ENCODE measurements around the gene PDGFB.

PDGFB gene

GRCh38 chr22:39179401-39179827 is 65.4 kb downstream of the PDGFB start:
- H3K27ac Mint-ChIP-seq = no peak overlapping the region
- DNase-seq = no peak
- no peaks in the 10 kb centered on the region for H3K36me3 Mint-ChIP-seq (ENCODE audit: low read depth)
- peaks cover 2% of the 10 kb centered on the region for H3K9me3 Mint-ChIP-seq
- H3K4me1 Mint-ChIP-seq (ENCODE audit: low read depth) = peaks cover 24% of the 10 kb centered on the region
- no peaks in the 10 kb centered on the region for H3K27me3 Mint-ChIP-seq
- no peak overlapping the region for H3K4me3 Mint-ChIP-seq

GRCh38 chr22:39178206-39179111 is 66.3 kb downstream of the PDGFB start:
- H3K4me1 Mint-ChIP-seq (ENCODE audit: low read depth) = peaks cover 33% of the 10 kb centered on the region
- no peak overlapping the region for H3K4me3 Mint-ChIP-seq
- H3K9me3 Mint-ChIP-seq = peaks cover 2% of the 10 kb centered on the region
- DNase-seq = no peak
- no peaks in the 10 kb centered on the region for H3K36me3 Mint-ChIP-seq (ENCODE audit: low read depth)
- H3K27ac Mint-ChIP-seq = no peak overlapping the region
- H3K27me3 Mint-ChIP-seq = no peaks in the 10 kb centered on the region

GRCh38 chr22:39177791-39178190 is 67.0 kb downstream of the PDGFB start:
- no peaks in the 10 kb centered on the region for H3K36me3 Mint-ChIP-seq (ENCODE audit: low read depth)
- no peak overlapping the region for H3K27ac Mint-ChIP-seq
- H3K4me3 Mint-ChIP-seq = no peak overlapping the region
- H3K4me1 Mint-ChIP-seq (ENCODE audit: low read depth) = peaks cover 40% of the 10 kb centered on the region
- H3K9me3 Mint-ChIP-seq = peaks cover 2% of the 10 kb centered on the region
- no peak for DNase-seq
- no peaks in the 10 kb centered on the region for H3K27me3 Mint-ChIP-seq

- no peaks in the 10 kb centered on the region for H3K27me3 Mint-ChIP-seq
- DNase-seq = no peak
Observed at GRCh38 chr22:39177456-39177775, 67.4 kb downstream of the PDGFB start.

DNA sequence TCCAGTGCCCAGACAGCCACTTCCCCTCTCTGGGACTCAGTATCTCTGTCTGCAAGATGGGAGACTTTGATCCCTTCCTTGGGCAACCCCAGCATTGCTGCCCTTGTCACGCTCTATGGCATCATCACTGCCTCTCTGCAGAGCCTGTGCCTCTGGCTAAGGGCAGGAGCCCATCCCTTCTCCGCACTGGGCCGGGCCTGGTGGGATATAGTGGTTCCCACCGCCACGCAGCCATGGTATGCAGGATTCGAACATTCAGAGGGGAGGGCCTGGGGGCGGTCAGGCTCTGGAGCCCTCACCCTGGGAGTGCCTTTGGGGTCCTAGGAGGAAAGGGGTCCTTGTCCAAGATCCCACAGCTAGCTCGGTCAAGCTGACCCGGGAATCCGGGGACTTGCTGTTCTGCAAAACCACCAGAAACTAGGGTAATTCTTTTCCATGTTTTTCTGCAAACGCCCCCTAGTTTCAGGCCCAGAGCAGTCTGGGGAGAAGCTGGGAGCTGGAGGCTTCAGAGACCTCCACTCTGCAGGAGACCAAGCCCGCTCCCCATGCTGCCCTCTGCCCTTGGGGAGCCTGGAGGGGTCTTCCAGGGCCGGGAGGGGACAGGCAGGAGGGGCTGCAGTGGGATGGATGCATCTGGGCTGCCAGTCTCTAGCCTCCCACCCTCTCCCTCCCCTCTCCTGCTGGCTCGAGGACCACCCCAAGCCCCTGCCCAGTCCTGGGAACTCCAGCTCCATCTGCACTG is 67.9 kb downstream of the PDGFB start:
- Mint-ChIP-seq H3K9me3 (peaks cover 2% of the 10 kb centered on the region), H3K27ac (no peak overlapping the region), H3K4me1 (ENCODE audit: low read depth) (peaks cover 45% of the 10 kb centered on the region), H3K4me3 (no peak overlapping the region), H3K36me3 (ENCODE audit: low read depth) (no peaks in the 10 kb centered on the region), H3K27me3 (no peaks in the 10 kb centered on the region)
- DNase-seq = no peak

More at GRCh38 chr22:39177456-39177775, 67.4 kb downstream of the PDGFB start:
- peaks cover 41% of the 10 kb centered on the region for H3K4me1 Mint-ChIP-seq (ENCODE audit: low read depth)
- H3K36me3 Mint-ChIP-seq (ENCODE audit: low read depth) = no peaks in the 10 kb centered on the region
- peaks cover 2% of the 10 kb centered on the region for H3K9me3 Mint-ChIP-seq
- no peak overlapping the region for H3K4me3 Mint-ChIP-seq
- H3K27ac Mint-ChIP-seq = no peak overlapping the region

- Mint-ChIP-seq H3K36me3 (ENCODE audit: low read depth) (no peaks in the 10 kb centered on the region), H3K9me3 (peaks cover under 1% of the 10 kb centered on the region), H3K4me3 (no peak overlapping the region), H3K27ac (no peak overlapping the region), H3K27me3 (no peaks in the 10 kb centered on the region), H3K4me1 (ENCODE audit: low read depth) (peaks cover 51% of the 10 kb centered on the region)
- no peak for DNase-seq
Observed at GRCh38 chr22:39176143-39176713, 68.6 kb downstream of the PDGFB start.

DNA sequence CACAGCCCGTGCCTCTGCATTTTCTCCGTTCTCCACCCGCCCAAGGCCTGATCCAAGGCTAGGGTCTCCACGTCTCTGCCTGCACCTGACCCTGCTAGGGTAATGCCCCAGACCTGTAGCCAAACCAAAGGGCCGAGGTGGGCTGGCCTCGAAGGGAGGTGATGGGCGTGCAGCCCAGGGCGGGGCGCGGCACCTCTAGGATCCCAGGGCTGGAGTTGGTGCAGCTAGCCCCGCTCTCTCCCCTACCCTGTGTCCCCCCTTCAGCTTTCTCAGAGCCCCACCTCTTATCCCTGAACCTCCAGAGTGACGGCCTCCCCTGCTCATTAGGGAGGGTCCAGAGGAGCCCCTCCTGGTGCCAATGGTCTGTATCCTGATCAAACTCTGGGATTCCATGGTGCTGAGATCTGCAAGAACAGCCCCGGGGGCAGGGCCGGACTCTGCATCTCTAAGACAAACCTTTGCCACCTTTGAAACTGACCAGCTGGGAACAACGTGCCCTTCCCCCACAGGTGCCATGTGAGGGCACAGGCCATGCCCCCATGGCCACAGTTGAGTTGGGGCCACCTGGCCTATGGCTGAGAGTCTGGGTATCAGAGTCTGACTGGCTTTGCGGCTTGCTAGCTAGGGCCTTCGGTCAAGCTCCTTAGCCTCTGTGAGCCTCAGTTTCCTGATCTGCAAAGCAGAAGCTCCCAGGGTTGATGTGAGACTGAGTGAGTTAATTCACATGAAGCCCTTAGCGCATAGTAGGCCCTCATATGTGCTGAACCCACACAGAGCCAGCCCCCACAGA is 69.2 kb downstream of the PDGFB start:
- H3K4me3 Mint-ChIP-seq = no peak overlapping the region
- DNase-seq = no peak
- no peaks in the 10 kb centered on the region for H3K36me3 Mint-ChIP-seq (ENCODE audit: low read depth)
- no peak overlapping the region for H3K27ac Mint-ChIP-seq
- peaks cover 58% of the 10 kb centered on the region for H3K4me1 Mint-ChIP-seq (ENCODE audit: low read depth)
- no peaks in the 10 kb centered on the region for H3K9me3 Mint-ChIP-seq
- H3K27me3 Mint-ChIP-seq = no peaks in the 10 kb centered on the region

DNA sequence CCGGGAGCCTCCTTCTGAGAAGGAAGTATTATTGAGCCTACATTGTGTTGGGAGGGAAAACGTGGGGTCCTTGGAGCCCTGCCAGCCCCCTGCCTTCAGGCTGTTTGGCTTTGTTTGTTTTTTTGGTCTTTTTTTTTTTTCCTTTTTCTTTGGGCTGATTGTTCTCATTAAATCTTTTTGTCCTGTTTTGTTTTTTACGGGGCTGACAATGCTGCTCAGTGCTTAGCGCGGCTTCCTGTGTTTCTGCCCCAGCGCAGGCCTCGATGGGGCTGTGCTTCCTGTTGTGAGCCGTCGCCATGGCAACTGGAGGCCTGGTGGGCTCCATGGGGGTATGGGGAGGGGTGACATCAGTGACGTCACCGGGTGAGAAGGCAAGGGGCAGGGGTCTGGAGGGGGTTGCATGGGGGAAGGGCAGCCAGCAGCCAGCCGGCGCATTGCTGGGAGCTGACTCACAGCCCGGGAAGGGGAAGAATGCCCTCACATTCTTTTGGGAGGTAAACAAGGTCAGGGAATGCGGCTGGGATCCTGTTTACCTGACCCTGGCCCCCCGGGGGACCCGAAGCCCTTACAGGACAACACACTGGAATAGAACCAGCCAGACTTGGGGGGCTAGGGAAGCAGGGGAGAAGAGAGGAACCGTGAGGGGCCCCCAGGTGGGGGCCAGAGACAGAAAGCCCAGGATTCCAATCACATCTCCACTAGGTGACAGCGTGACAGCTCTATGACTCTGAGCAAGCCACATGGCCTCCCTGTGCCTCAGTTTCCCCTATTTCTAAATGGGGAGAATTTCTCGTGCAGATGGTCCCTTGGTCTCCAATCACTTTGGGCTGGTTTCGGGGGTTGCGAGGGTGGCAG is 70.1 kb downstream of the PDGFB start:
- peak; percentile 65 for DNase-seq
- Mint-ChIP-seq H3K4me3 (peak overlapping the region; percentile 34), H3K9me3 (no peaks in the 10 kb centered on the region), H3K4me1 (ENCODE audit: low read depth) (peaks cover 61% of the 10 kb centered on the region), H3K27ac (peak overlapping the region; percentile 77), H3K27me3 (no peaks in the 10 kb centered on the region), H3K36me3 (ENCODE audit: low read depth) (no peaks in the 10 kb centered on the region)

DNA sequence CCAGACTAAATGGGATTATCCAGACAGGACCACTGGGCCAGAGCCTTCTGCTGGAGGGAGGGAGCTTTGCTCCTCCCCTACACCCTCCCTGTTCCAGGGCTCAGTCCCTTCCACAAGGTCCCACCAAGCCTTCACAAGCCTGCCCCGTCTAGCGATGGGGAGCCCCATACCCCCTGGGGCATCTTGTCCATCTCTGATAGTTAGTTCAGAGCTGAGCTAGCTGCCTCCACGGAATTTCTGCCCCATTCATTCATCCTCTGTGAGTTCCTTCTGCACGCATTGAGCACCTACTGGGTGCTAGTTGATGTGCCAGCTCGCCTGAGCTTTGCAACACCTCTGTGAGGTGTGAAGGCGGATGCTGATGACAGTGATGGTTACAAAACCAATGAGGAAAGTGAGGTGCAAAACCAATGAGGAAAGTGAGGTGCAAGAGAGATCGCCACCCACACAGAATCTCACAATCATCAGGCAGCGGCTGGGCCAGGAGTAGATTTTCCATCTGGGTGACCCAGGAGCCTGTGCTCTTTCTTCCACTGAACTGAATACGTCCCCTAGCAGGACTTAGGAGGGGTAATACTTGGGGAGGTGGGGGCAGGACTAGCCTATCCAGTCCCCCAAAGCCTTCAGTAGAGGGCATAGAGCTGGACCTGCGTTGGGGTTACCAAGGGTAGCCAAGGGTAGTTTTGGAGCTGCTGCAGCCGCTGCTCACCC is 70.8 kb downstream of the PDGFB start:
- H3K4me1 Mint-ChIP-seq (ENCODE audit: low read depth) = peaks cover 61% of the 10 kb centered on the region
- H3K36me3 Mint-ChIP-seq (ENCODE audit: low read depth) = no peaks in the 10 kb centered on the region
- no peaks in the 10 kb centered on the region for H3K9me3 Mint-ChIP-seq
- peak overlapping the region; percentile 77 for H3K27ac Mint-ChIP-seq
- no peaks in the 10 kb centered on the region for H3K27me3 Mint-ChIP-seq
- peak; percentile 53 for DNase-seq
- H3K4me3 Mint-ChIP-seq = peak overlapping the region; percentile 34

Data from activated T-cell treated with anti-CD3 and anti-CD28 coated beads, Interleukin-2, amount 50 U/mL, for 24 hours (primary cell).